Measurements from ENCODE around the gene CCDC197.

DNA sequence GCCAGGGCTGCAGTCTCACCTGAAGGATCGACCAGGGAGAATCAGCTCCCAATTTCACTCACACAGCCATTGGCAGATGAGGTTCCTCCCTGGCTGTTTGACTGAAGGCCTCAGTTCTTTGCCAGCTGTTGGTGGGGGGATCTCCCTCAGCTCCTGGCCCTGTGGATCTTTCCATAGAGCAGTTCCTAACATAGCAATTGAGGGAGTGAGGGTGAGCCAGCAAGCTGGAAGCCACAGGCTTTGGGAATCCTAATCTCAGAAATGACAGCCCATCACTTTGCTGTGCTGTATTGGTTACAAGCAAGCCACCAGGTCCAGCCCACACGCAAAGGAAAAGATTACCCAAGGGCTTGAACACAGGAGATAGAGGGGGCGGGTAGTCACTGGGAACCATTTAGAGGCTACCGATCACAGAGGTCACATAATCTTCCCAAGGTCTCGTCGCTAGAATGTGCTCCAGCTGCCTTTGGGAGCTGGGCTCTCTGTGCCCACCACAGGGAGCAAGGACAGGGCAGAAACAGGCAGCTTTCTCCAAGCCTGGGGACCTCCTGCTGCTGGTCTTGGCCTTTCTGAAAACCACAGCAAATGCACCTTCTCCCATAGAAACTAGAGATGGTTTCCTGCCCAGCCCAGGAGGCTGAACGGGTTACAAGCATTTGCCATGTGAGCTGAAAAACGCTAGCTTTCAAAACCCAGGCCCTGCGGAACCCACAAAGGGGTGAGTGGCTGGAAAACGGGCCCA lies 24.5 kb downstream of the CCDC197 start:
- TF ChIP-seq, protein P1, sequence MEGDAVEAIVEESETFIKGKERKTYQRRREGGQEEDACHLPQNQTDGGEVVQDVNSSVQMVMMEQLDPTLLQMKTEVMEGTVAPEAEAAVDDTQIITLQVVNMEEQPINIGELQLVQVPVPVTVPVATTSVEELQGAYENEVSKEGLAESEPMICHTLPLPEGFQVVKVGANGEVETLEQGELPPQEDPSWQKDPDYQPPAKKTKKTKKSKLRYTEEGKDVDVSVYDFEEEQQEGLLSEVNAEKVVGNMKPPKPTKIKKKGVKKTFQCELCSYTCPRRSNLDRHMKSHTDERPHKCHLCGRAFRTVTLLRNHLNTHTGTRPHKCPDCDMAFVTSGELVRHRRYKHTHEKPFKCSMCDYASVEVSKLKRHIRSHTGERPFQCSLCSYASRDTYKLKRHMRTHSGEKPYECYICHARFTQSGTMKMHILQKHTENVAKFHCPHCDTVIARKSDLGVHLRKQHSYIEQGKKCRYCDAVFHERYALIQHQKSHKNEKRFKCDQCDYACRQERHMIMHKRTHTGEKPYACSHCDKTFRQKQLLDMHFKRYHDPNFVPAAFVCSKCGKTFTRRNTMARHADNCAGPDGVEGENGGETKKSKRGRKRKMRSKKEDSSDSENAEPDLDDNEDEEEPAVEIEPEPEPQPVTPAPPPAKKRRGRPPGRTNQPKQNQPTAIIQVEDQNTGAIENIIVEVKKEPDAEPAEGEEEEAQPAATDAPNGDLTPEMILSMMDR (IDR thresholded peaks at IDR 0.05), result no peak
- TF ChIP-seq POLR2AphosphoS5 (IDR thresholded peaks at IDR 0.05), result no peak

Measured in breast epithelium (tissue), 3 donors.